HG02852 (cell line): ENCODE measurements around the gene LRP11.
A peak's percentile ranks its signal among the peaks of the same experiment; 100 is the strongest.
"Not testable (repeated sequence)": the region's sequence is repeated elsewhere in the genome, so short reads cannot be mapped to it uniquely, and the experiment has no call there.

Experiments used
- ATAC-seq: cut with Tn5 transposase; IDR thresholded peaks from one replicate; pipeline ENCODE4 v1.9.1; 2021; ENCODE audit warnings: mild to moderate bottlenecking, moderate library complexity; ENCODE audit not compliant: unreplicated experiment

The LRP11 gene

DNA sequence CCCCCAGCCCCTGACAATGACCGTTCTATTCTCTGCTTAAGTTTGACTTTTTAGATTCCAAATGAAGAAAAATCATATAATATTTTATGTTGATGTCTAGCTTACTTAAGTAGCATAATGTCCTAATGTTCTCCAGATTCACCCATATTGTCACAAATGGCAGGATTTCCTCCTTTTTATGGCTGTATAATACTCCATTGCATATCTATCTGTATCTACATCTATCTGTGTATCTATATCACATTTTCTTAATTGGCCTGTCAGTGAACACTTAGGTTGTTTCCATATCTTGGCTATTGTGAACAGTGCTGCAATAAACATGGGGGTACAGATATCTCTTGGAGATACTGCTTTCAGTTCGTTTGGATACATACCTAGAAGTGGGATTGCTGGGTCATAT lies 7.0 kb upstream of the LRP11 start:
- ATAC-seq = no peak

DNA sequence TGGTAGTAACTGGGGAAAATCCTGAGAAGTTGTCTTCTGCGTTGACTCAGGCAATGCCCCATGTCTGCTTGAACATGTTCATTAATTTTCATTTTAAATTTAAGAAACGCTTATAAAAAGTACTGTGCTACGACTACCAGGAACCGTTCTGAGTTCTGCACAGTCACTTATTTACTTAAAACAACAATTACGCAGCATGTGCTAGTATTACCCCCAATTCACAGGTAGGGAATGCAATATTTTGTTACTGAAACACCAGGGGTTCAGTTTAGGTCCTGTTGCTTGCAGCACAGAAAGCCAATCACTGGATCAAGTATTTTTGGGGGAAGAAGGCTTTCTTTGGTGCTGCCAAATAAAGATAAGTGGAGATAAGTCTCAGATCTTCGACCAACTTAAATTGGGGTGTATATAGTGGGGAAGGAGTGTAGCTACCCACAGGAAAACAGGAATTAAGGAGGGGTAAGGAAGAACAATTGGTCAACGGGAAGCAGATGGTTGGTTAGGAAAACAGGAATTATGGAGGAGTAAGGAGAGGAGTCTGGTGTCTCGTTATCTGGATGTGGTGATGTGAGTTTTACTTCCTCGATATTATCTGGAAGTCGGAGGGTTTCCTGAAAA lies 5.2 kb upstream of the LRP11 start:
- no peak for ATAC-seq

DNA sequence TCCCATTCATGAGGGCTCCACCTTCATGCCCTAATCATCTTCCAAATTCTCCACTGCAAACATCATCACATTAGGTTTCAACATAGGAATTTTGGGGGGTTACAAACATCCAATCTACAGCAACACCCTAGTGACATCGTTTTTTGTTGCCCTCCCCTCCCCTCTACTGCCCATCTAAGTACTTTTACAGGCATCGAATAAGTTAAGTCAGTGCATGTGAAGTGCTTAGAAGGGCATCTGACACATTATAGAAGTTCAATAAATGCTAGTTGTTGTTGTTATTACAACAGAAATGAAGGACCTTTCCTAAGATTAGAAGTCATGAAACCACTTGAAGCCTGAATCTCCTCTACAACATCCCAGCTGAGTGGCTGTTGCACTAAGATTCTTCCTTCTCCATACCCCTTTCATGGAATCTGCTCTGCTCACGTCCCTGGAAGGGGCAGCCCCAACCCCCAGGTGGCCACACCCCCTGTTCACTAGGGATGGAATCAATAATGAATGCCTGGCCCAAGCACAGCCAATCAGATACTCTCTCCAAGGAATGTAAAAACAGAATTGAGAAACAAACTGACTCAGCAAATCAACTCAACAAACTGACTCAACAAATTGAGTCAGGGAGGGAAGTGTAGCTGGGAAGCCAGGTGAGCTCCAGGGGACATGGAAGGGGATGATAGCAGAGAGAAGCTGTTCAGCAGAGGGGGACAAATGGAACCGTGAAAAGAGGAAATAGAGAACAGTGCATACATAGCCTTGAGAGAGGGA lies 3.9 kb upstream of the LRP11 start:
- ATAC-seq = no peak

DNA sequence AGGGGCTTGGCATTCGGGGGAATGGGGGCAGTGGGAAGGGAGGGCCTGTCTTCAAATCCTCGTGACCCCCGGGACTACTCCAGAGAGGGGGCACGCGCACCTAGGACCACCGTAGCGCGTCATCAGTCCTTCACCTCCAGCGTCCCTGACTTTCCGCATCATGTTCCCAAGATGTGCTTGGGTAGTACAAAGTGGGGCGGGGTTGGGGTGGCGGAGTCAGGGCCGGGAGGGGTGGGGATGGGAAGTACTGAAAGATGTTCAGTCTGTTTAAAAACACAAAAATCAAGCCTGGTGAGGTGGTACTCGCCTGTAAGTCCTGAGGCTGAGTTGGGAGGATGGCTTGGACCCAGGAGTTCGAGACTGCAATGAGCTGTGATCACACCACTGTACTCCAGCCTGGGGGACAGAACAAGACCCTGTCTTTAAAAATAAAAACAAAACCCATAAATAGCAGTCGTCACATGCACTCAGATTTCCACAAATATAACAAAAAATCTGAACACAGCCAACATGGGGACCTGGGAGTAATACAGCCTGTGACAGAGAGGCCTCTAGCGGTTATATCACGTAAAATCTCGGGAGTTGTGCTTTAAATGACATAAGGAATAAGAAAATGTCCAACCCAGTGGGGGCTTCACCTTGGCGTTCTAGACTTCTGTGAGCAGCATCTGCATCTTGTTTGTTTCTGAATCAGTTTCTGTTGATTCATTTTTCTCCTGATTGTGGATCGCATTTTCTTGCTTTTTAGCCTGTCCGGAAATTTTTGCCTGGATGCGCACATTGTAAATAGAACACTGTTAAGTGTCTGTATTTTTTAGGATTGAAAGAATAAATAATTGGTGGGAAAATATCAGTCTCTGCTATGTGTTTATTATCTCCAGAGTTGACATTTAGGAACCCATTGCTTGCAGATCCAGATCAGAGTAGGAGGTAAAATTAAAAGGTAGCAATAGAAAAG lies 698 bp upstream of the LRP11 start:
- ATAC-seq = no peak

DNA sequence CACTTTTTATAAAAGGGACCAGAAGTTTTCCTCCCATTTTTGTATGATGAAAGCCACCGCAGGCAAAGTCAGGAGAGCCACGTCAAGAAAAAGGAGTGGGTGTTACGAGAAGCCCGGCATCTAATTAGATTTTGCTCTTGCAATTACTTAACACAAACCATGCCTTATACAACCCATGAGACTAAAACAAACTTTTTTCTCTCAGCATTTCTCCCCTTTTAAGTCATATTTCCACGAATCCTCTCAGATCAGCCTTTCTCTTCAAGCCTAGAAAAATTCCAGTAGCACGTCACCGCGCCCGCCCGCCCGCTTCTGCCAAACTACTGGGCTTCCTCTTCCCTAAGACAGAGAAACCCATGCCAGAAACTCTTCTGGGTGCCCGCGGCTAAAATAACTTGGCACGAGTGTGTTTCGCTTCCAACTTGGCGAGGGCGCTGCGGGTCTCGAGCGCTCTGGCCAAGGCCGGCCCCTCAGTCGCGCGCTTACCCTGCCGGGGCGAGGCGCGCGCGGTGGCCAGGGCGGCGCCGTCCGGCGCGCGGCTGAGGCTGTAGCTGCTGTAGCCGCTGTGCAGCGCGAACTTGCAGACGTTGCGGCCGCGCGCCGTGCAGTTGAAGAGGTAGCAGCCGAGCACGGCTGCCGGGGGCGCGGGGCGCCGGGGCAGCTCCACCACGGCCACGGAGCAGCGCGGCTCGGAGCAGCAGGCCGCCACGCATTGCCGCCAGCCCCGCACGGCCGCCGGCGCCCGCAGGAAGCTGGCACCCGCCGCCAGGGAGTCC lies 1.0 kb downstream of the LRP11 start:
- peak; percentile 32 for ATAC-seq

DNA sequence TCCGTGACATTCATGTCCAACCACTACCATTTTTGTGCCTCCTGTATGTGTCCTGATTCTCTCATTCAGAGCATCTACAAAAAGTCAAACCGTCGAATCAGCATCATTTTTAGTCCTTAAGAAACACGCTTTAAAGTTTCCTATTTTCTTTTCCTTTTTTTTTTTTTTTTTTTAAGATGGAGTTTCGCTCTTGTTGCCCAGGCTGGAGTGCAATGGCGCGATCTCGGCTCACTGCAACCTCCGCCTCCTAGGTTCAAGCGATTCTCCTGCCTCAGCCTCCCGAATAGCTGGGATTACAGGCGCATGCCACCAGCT lies 1.8 kb downstream of the LRP11 start:
- ATAC-seq = not testable (repeated sequence)

DNA sequence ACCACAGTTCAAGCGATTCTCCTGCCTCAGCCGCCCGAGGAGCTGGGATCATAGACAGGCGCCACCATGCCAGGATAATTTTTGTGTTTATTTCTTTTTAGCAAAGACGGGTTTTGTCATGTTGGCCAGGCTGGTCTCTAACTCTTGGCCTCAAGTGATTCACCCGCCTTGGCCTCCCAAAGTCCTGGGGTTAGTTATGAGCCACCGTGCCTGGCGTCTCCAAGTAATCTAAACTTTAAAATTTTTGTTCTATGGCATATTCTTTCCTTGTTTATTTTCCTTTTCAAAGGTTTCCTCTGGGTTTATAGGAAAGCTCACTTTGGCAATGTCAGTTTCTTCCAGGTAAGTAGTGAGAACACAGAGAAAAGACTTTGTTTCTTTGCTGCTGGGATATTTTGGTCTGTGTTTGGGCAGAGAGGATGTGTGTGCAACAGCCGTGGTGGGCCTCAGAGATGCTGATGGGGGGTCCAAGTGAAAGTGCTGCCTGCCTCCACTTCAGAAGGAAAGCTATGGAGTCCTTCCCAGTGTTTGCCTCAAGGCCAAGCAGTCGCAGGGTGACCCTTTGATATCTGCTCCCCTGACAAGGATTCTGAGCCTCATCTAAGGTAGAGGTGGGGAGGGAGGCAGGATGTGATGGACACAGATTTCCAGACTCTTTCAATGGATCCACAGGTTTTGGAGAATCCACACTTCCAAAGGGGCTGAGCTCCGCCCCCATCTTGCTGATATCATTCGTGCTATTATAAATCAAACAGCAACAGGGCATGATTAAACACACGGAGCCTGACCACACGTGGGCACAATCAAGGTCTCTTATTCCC lies 2.3 kb downstream of the LRP11 start:
- no peak for ATAC-seq

DNA sequence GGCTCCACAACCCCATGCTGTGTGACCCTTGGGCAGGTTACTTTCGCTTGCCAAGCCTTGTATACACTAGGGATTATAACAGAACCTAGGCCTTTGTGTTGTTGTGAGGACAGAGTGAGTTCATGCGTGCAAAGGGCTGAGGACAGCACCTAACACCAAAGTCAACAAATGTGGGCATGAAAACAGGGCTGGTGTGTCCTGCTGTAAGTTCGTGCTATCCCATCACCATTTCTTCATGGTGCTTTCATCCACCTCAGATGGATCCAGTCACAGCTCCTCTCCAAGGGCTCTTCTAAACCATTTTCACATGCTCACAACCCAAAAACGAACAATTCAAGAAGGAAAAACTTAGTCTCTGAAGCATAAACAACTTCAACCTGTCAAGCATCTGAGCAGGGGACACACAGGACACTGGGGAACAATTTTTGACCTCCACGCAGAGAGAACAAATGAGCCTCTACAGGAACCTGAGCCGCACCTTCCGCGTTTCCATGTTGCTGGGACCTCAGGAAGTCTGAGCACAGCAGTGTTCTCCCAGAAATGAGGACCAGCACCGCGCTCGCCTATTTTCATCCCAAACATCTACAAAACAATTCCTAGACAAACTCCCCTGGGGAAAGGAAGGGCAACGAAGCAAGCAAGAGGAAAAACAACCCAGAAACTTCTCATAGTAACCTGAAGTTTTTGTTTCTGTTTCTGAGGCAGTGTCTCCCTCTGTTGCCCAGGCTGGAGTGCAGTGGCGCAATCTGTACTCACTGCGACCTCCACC lies 3.1 kb downstream of the LRP11 start:
- ATAC-seq = no peak

DNA sequence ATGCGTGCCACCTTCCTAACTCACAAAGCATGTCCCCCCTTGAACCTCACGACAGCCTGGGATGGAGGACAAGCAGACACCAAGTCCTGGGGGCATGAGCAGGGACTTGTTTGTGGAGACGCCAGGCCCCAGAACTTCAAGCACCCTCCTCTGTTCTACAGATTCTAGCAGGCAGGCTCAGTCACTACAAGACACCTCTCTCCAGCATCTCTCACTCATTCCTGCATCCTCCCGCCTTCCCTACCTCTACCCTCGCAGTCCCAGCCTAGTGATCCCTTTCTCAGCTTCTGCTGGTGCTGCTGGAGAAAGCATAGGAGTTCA lies 3.7 kb downstream of the LRP11 start:
- no peak for ATAC-seq

DNA sequence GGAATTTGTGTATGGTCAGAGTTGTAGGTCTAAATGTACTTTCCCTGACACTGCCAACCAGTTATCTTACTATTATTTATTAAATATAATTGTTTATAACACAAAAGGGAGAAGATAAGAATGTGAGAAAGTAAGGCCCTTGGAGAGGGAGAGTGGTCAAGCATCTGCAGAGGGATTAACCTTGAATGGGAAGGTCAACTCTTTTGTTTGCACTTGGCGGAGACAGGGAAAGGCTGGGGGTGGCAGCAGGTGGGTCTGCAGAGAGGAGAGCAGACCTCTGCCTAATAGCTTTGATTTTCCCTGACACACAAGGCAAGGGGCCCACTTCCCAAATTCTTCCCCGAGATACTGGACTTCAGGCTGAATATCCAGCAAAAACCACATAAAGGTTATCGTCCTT lies 4.2 kb downstream of the LRP11 start:
- no peak for ATAC-seq

DNA sequence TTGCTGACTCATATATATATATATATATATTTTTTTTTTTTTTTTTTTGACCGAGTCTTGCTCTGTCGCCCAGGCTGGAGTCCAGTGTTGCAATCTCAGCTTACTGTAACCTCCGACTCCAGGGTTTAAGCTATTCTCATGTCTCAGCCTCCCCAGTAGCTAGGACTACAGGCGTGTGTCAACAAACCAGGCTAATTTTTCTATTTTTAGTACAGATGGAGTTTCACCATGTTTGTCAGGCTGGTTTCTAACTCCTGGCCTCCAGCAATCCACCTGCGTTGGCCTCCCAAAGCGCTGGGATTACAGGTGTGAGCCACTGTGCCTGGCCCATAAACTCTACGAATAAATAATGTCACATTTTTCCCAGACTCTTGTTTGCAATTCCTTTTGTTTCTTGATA lies 4.8 kb downstream of the LRP11 start:
- no peak for ATAC-seq

DNA sequence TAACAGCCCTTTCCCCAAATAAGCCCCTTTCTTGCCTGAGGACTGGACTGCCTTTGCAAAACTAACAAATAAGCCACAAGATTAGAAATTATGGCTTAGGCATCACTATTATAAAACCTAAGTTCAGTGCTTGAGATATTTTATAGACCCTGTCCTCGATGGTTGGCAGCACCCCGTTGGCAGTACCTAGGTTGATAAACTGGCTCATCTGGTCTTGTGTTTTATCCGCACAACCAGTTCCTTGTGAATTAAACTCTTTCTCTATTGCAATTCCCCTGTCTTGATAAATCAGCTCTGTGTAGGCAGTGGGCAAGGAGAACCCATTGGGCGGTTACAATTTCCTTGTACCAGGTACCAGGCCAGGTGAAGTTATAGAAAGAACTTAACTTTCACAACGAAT lies 6.6 kb downstream of the LRP11 start:
- no peak for ATAC-seq

DNA sequence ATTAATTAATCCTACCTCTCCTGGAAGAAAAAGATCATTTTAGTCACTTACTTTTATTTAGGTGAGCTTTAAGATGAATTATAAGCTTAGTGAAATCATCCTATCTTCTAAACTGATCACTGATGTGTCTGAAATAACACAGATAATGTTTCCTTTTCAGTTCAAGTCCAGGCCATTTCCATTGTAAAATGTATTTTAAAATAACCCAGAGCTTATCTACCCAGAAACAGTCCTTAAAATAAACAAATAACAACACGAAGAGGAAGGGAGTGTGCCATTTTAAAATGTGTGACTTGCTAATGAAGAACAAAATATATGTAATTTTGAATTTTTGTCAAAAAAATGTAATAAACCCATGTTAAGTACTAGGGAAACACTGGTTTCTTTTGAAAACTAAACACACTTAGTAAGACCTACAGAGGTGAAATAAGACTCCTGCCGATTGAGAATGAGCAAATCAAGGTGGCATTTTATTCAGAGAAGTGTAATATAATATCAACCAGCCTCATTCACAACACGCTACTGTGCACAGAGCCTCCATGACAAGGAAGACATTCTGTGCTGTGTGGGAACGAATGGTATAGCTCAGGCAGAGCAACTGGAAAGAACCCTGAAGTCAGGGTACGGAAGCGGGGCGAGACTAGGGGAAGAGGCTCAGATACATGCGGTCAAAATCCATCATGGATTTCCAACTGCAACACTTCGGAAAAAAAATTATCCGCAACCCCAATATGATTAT lies 7.7 kb downstream of the LRP11 start:
- ATAC-seq = no peak

DNA sequence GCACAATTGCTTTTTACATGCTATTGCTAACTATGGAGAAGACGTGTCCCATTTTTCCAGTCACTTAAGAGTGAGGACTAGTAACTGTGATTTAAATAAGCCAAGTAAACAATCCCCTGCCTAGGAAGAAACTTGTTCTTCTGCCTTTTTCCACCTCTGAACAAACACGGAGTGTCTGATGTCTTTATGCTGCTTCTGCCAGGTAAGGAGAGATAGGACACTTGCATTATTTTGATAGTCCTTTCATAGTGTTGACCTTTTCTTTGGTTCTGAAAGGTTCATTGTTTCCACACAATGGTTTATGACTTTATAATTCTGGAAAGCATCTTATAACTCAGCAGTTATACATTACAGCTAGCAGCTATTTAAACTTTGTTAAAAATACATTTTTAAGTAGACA lies 8.4 kb downstream of the LRP11 start:
- ATAC-seq = no peak

DNA sequence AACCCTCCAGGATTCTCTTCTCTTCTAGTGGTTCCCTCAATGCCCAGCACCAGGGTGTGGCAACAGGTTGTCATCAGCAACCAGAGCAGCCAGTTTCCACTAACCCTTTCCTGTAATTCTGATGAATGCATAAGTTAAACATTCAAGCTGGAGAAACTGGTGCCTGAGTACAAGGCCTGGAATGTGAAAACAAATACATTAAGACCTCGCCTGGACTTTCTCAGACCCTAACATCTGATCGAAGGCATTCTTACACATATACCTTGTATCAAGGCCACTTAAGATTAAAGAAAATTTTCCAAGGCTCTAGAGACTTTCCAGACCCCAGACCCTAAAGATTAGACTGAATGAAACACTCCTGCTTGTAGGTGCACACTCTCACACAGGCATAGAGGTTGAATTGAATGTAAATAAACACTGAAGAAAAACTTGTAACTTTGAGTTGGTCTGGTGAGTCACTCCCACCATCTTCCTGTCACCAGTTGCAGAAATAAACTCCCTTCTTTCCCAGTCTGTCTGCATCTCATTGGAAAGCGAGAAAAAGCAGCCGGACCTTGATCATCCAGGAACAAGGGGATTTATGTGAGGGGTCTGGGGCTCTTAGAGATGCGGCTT lies 9.0 kb downstream of the LRP11 start:
- ATAC-seq = no peak

DNA sequence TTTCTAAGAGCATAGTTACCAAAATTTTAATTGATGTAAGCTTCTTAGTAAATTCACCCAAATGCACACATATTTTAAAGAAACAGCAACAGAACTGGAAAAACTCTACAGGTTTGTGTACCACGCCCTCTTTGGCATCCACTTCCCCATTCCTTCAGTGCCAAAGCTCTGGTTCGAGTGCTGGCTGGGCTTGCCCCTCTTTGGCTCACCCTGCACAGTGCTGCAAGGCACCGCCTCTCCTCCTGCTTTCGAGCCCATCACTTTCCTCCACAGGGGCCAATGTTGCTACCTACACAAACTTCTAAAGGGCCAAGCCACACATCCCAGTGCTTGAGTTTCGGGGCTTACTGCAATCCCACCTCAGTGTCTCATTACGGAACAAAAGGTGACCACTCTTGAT lies 9.6 kb downstream of the LRP11 start:
- ATAC-seq = no peak

DNA sequence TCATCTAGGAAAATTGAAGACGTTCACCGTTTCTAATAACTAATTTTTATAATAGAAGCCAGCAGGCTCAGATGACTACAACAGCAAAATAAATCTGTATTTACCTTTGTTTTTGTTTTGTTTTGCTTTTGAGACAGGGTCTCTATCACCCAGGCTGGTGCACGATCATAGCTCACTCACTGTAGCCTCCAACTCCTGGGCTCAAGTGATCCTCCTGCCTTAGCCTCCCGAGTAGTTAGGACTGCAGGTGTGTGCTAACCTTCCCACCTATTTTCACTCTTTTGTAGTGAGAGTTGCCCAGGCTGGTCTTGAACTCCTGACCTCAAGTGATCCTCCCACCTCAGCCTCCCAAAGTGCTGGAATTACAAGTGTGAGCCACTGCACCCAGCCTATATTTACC lies 10.1 kb downstream of the LRP11 start:
- ATAC-seq = not testable (repeated sequence)

DNA sequence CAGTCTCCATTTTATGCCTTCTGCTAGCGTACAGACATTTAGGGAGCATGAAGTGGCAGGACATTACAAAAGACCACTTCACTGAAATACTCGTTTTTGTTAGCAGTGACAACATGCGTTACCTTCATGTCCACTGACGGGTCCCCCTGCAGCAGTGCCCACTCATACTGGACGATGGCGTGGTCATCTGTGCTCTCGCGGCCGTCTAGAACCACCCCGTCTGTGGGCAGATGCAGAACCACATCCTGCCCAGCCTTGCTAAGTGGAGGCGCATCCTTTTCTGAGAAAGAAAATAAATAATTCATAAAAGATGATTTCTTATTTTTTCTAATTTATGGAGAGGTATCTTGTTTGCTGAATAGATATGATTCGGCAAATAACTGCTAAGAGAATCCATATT lies 11.3 kb downstream of the LRP11 start:
- no peak for ATAC-seq

DNA sequence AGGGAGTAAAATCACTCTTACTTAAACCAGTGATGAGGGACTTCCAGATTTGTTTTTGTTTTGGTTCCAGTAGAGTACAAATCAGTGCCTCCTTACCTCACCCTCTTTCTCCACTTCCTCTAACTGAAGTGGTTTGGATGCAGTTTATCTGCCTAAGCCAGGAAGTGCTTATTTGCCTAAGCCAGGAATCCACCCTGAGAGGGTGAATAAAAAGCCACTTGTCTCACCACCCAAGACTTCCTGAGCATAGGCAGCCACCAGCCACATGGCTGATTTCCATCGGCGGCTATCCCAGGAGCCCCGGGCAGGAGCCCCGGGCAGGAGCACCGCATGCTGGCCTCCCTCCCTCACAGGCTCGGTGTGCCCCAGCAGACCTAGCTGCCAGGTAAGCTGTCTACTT lies 12.0 kb downstream of the LRP11 start:
- peak; percentile 64 for ATAC-seq
